GM23338 (cell line): ENCODE measurements around the gene NUP42. TPM values are rescaled to one million over a fixed set of nuclear protein-coding genes. Genes with fewer than 3 reads are reported as not detected.
A peak's percentile ranks its signal among the peaks of the same experiment; 100 is the strongest.

Experiments
- ATAC-seq: fragments of 200-7000 bp; cut with Tn5 transposase; 3 replicates; pipeline ENCODE4 v1.9.1; 2020
- DNase-seq: peaks from one replicate; pipeline ENCODE4 v3.0.0-alpha.2; 2015; ENCODE audit warnings: low spot score
- H2AFZ ChIP-seq: fragments of 200-600 bp; sonication (generic); 2 replicates; pipeline ENCODE4 v1.8.0; 2016; ENCODE audit warnings: antibody characterized with exemption, mild to moderate bottlenecking, moderate library complexity
- H3F3A ChIP-seq: fragments of 200-600 bp; sonication (generic); replicated peaks from 2 replicates; pipeline ENCODE4 v1.8.0; 2017; ENCODE audit warnings: antibody characterized with exemption, mixed run types, low read depth
- H3K27ac ChIP-seq: fragments of 200-600 bp; sonication (generic); 2 replicates; pipeline ENCODE4 v1.6.1; 2016; ENCODE audit warnings: low read depth
- H3K27me3 ChIP-seq: fragments of 200-600 bp; sonication (generic); 2 replicates; pipeline ENCODE4 v1.8.0; 2016; ENCODE audit warnings: mild to moderate bottlenecking, mixed run types, moderate library complexity; ENCODE audit not compliant: insufficient read depth
- H3K36me3 ChIP-seq: fragments of 200-600 bp; sonication (generic); 2 replicates; pipeline ENCODE4 v1.8.0; 2016; ENCODE audit warnings: mild to moderate bottlenecking; ENCODE audit not compliant: insufficient read depth
- H3K4me1 ChIP-seq: fragments of 200-600 bp; sonication (generic); 2 replicates; pipeline ENCODE4 v1.8.0; 2016; ENCODE audit warnings: mild to moderate bottlenecking, moderate library complexity; ENCODE audit not compliant: insufficient read depth
- H3K4me2 ChIP-seq: fragments of 200-600 bp; sonication (generic); 2 replicates; pipeline ENCODE4 v1.7.1; 2017; ENCODE audit warnings: mixed run types
- H3K4me3 ChIP-seq: fragments of 200-600 bp; sonication (generic); 2 replicates; pipeline ENCODE4 v1.6.1; 2016; ENCODE audit warnings: mixed run types
- H3K79me2 ChIP-seq: fragments of 200-600 bp; sonication (generic); replicated peaks from 2 replicates; pipeline ENCODE4 v1.8.0; 2017; ENCODE audit warnings: mild to moderate bottlenecking; ENCODE audit not compliant: insufficient read depth
- H3K9me2 ChIP-seq: fragments of 200-600 bp; sonication (generic); 2 replicates; pipeline ENCODE4 v1.8.0; 2017; ENCODE audit not compliant: insufficient read depth
- H4K20me1 ChIP-seq: fragments of 200-600 bp; sonication (generic); replicated peaks from 2 replicates; pipeline ENCODE4 v1.8.0; 2017; ENCODE audit warnings: mild to moderate bottlenecking; ENCODE audit not compliant: insufficient read depth
- H3K27ac Mint-ChIP-seq: 2 replicates; pipeline ENCODE4 v1.8.0; 2020; ENCODE audit warnings: inconsistent platforms, mild to moderate bottlenecking, moderate library complexity, mixed read lengths
- H3K27me3 Mint-ChIP-seq: 3 replicates; pipeline ENCODE4 v1.8.0; 2022; ENCODE audit warnings: low read depth, mild to moderate bottlenecking, moderate library complexity, mixed read lengths, inconsistent platforms; ENCODE audit not compliant: insufficient read depth, poor library complexity
- H3K36me3 Mint-ChIP-seq: 3 replicates; pipeline ENCODE4 v1.8.0; 2021; ENCODE audit warnings: low read depth, mild to moderate bottlenecking, inconsistent platforms, moderate library complexity, mixed read lengths
- H3K4me1 Mint-ChIP-seq: 3 replicates; pipeline ENCODE4 v1.8.0; 2020; ENCODE audit warnings: mild to moderate bottlenecking, inconsistent platforms, mixed read lengths
- H3K4me3 Mint-ChIP-seq: 3 replicates; pipeline ENCODE4 v1.8.0; 2021; ENCODE audit warnings: moderate library complexity, mild to moderate bottlenecking, inconsistent platforms, mixed read lengths
- H3K9me3 Mint-ChIP-seq: 3 replicates; pipeline ENCODE4 v1.8.0; 2020; ENCODE audit warnings: moderate library complexity, mild to moderate bottlenecking, inconsistent platforms, mixed read lengths
- CREB1 ChIP-seq: fragments of 250-450 bp; sonication (Bioruptor Pico); IDR thresholded peaks from 2 replicates; pipeline ENCODE4 v1.5.0; 2020; ENCODE audit warnings: low read depth, mild to moderate bottlenecking, moderate library complexity
- ETS1 ChIP-seq: IDR thresholded peaks from 2 replicates; pipeline ENCODE4 v1.6.1; 2016; ENCODE audit warnings: antibody characterized with exemption
- EZH2 ChIP-seq: fragments of 200-600 bp; sonication (generic); IDR thresholded peaks from one replicate; pipeline ENCODE4 v1.8.0; 2017; ENCODE audit warnings: antibody characterized with exemption, mild to moderate bottlenecking, low read depth; ENCODE audit not compliant: unreplicated experiment
- EZH2phosphoT487 ChIP-seq: fragments of 200-600 bp; sonication (generic); IDR thresholded peaks from one replicate; pipeline ENCODE4 v1.8.1; 2018; ENCODE audit warnings: antibody characterized with exemption; ENCODE audit not compliant: unreplicated experiment
- NANOG ChIP-seq: IDR thresholded peaks from 2 replicates; pipeline ENCODE4 v1.6.1; 2016; ENCODE audit warnings: antibody characterized with exemption, borderline replicate concordance
- POLR2AphosphoS5 ChIP-seq: IDR thresholded peaks from 2 replicates; pipeline ENCODE4 v1.6.1; 2016; ENCODE audit warnings: antibody characterized with exemption, low read depth
- STAT1 ChIP-seq: IDR thresholded peaks from one replicate; pipeline ENCODE4 v1.6.1; 2016; ENCODE audit warnings: antibody characterized with exemption; ENCODE audit not compliant: unreplicated experiment
- ZNF331 ChIP-seq: fragments of 250-450 bp; sonication (Bioruptor Pico); IDR thresholded peaks from 2 replicates; pipeline ENCODE4 v1.5.0; 2020; ENCODE audit warnings: low read depth, mild to moderate bottlenecking, moderate library complexity
- long read RNA-seq: library from polyadenylated mRNA; unstranded; transcript quantifications from one replicate; pipeline ENCODE4 v2.0.0, GENCODE V29; 2020; ENCODE audit not compliant: unreplicated experiment
- polyA plus RNA-seq: library from polyadenylated mRNA; unstranded; fragments of >200 nt; fragmentation: Nextera tagmentation; extraction: Ambion mirVana; gene quantifications from 2 replicates; pipeline ENCODE4 v1.2.1, GENCODE V29; 2016
- total RNA-seq: library from RNA; depleted of rRNA; stranded (reverse); fragments of >200 nt; shearing (Covaris generic); gene quantifications from 2 replicates; pipeline ENCODE4 v1.2.3, GENCODE V29; 2014; rRNA removed
- TF ChIP-seq, protein P1 (sequence below): IDR thresholded peaks from one replicate; pipeline ENCODE4 v1.6.1; 2018; ENCODE audit warnings: antibody characterized with exemption; ENCODE audit not compliant: unreplicated experiment
- TF ChIP-seq, protein P2 (sequence below), 2 experiments: fragments of 200-600 bp in 1 of 2; sonication (generic) in 1 of 2; conservative IDR thresholded peaks; 2 replicates each; pipeline versions ENCODE4 v1.5.1 to v1.6.1; 2016 to 2017; ENCODE audit warnings: antibody characterized with exemption in 2 of 2, low read depth in 2 of 2, mild to moderate bottlenecking in 2 of 2, moderate library complexity in 1 of 2

Gene NUP42
- total RNA-seq (42.7 and 44.7 TPM in 2 replicates), polyA plus RNA-seq (35.0 and 39.1 TPM in 2 replicates)
- long read RNA-seq, transcript NUPL2-201 (7 exons, 1,795 nt): major isoform, 23 of 35 reads
- long read RNA-seq, partial matches to known transcripts: 1 of 35 reads
- long read RNA-seq, other reads (novel, unspliced or antisense): 7 of 35 reads

GRCh38 chr7:23181684-23182553 is at the start of gene NUP42:
Gene NUP42, plus strand, starts transcription at chr7:23182048. Its CDS starts 38 bp downstream, at chr7:23182086.
- Mint-ChIP-seq H3K27me3 (peaks cover 6% of the 10 kb centered on the region), H3K27ac (peak within 1 kb of the TSS; percentile 99), H3K4me1 (peaks cover 15% of the 10 kb centered on the region), H3K4me3 (peak within 1 kb of the TSS; percentile 91), H3K36me3 (peaks cover 17% of the 10 kb centered on the region; the same call in 2 of the 3 replicates), H3K9me3 (no peaks in the 10 kb centered on the region; the same call in 2 of the 3 replicates)
- Histone ChIP-seq H3K27me3 (no peaks in the 10 kb centered on the region), H3K4me2 (peak within 1 kb of the TSS; percentile 86), H3K79me2 (peaks cover 35% of the 10 kb centered on the region), H3K4me1 (peaks cover 7% of the 10 kb centered on the region), H3F3A (0 out of 2 replicates have a peak, but pooled peaks cover 6% of the 10 kb centered on the region), H3K9me2 (no peaks in the 10 kb centered on the region), H3K36me3 (peaks cover 11% of the 10 kb centered on the region; the same call in 1 of the 2 replicates), H3K4me3 (peak within 1 kb of the TSS; percentile 69), H3K27ac (peak within 1 kb of the TSS; percentile 94), H4K20me1 (0 out of 2 replicates have a peak, but pooled peaks cover 4% of the 10 kb centered on the region), H2AFZ (peak within 1 kb of the TSS; percentile 56)
- DNase-seq (peak; percentile 100), ATAC-seq (peak; percentile 99)
- TF ChIP-seq POLR2AphosphoS5 (peak; percentile 97), NANOG (no peak), EZH2 (no peak), EZH2phosphoT487 (no peak), ETS1 (peak; percentile 74), ZNF331 (CRISPR knock-in tag) (no peak), CREB1 (CRISPR knock-in tag) (peak; percentile 99)

DNA sequence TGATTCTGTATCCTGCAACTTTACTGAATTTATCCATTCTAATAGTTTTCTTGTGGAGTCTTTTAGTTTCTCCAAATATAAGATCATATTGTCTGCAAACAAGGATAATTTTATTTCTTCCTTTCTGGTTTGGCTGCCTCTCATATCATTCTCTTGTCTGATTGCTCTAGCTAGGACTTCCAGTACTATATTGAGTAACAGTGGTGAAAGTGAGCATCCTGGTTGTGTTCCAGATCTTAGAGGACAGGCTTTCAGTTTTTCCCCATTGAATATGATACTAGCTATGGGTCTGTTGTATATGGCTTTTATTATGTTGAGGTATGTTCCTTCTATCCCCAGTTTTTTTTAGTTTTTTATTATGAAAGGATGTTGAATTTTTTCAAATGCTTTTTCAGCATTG is 48.1 kb upstream of the NUP42 start:
- Histone ChIP-seq H3K4me3 (no peak overlapping the region), H3K79me2 (peaks cover 7% of the 10 kb centered on the region; the same call in 1 of the 2 replicates), H4K20me1 (no peaks in the 10 kb centered on the region; the same call in 1 of the 2 replicates), H2AFZ (no peak overlapping the region), H3K9me2 (no peaks in the 10 kb centered on the region), H3K36me3 (no peaks in the 10 kb centered on the region; the same call in 1 of the 2 replicates), H3K4me2 (no peak overlapping the region), H3K27ac (peak overlapping the region; percentile 2; the same call in 1 of the 2 replicates), H3F3A (no peaks in the 10 kb centered on the region), H3K27me3 (no peaks in the 10 kb centered on the region), H3K4me1 (no peaks in the 10 kb centered on the region)
- Mint-ChIP-seq H3K36me3 (peaks cover 31% of the 10 kb centered on the region), H3K4me1 (peaks cover 18% of the 10 kb centered on the region), H3K27ac (no peak overlapping the region), H3K9me3 (peaks cover 4% of the 10 kb centered on the region; the same call in 1 of the 3 replicates), H3K27me3 (peaks cover 2% of the 10 kb centered on the region), H3K4me3 (no peak overlapping the region)
- DNase-seq: no peak
- no peak for ATAC-seq
- TF ChIP-seq POLR2AphosphoS5 (no peak), EZH2 (no peak), CREB1 (CRISPR knock-in tag) (no peak), ZNF331 (CRISPR knock-in tag) (no peak), STAT1 (no peak), NANOG (no peak), EZH2phosphoT487 (no peak), ETS1 (no peak)
- TF ChIP-seq, protein P1, sequence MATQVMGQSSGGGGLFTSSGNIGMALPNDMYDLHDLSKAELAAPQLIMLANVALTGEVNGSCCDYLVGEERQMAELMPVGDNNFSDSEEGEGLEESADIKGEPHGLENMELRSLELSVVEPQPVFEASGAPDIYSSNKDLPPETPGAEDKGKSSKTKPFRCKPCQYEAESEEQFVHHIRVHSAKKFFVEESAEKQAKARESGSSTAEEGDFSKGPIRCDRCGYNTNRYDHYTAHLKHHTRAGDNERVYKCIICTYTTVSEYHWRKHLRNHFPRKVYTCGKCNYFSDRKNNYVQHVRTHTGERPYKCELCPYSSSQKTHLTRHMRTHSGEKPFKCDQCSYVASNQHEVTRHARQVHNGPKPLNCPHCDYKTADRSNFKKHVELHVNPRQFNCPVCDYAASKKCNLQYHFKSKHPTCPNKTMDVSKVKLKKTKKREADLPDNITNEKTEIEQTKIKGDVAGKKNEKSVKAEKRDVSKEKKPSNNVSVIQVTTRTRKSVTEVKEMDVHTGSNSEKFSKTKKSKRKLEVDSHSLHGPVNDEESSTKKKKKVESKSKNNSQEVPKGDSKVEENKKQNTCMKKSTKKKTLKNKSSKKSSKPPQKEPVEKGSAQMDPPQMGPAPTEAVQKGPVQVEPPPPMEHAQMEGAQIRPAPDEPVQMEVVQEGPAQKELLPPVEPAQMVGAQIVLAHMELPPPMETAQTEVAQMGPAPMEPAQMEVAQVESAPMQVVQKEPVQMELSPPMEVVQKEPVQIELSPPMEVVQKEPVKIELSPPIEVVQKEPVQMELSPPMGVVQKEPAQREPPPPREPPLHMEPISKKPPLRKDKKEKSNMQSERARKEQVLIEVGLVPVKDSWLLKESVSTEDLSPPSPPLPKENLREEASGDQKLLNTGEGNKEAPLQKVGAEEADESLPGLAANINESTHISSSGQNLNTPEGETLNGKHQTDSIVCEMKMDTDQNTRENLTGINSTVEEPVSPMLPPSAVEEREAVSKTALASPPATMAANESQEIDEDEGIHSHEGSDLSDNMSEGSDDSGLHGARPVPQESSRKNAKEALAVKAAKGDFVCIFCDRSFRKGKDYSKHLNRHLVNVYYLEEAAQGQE: no peak
- TF ChIP-seq, protein P2, sequence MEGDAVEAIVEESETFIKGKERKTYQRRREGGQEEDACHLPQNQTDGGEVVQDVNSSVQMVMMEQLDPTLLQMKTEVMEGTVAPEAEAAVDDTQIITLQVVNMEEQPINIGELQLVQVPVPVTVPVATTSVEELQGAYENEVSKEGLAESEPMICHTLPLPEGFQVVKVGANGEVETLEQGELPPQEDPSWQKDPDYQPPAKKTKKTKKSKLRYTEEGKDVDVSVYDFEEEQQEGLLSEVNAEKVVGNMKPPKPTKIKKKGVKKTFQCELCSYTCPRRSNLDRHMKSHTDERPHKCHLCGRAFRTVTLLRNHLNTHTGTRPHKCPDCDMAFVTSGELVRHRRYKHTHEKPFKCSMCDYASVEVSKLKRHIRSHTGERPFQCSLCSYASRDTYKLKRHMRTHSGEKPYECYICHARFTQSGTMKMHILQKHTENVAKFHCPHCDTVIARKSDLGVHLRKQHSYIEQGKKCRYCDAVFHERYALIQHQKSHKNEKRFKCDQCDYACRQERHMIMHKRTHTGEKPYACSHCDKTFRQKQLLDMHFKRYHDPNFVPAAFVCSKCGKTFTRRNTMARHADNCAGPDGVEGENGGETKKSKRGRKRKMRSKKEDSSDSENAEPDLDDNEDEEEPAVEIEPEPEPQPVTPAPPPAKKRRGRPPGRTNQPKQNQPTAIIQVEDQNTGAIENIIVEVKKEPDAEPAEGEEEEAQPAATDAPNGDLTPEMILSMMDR (conservative IDR thresholded peaks at IDR 0.05; ENCODE audit: low read depth in 2 of 2): no peak
